ENCODE data around the gene ELFN2.

DNA sequence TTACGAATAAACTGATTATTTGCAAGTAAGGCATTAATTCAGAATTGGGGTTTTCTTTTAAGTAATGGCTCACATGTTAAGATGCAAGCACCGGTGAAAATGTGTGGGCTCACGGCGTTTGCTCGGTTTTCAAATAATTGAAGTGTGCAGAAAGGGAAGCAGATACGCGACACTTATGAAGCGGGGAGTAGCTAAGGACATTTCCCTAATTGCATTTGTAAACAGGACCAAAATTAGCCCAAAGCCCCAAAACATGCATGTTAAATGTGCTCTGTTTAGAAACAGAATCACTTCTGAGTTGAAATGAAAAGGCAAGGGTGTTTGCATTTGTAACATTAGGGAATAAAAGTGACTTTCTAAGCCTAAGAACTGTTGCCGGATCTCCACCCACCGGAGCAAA lies 61.3 kb downstream of the ELFN2 start:
- TF ChIP-seq FOXA1 (IDR thresholded peaks at IDR 0.05) = no peak
- no peak for TF ChIP-seq TARDBP (IDR thresholded peaks at IDR 0.05)
- TF ChIP-seq, protein P1, sequence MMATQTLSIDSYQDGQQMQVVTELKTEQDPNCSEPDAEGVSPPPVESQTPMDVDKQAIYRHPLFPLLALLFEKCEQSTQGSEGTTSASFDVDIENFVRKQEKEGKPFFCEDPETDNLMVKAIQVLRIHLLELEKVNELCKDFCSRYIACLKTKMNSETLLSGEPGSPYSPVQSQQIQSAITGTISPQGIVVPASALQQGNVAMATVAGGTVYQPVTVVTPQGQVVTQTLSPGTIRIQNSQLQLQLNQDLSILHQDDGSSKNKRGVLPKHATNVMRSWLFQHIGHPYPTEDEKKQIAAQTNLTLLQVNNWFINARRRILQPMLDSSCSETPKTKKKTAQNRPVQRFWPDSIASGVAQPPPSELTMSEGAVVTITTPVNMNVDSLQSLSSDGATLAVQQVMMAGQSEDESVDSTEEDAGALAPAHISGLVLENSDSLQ (IDR thresholded peaks at IDR 0.05) = no peak
- TF ChIP-seq FOXM1 (IDR thresholded peaks at IDR 0.05; ENCODE audit: borderline replicate concordance) = no peak
- no peak for TF ChIP-seq ARNT (IDR thresholded peaks at IDR 0.05)
- no peak for TF ChIP-seq SP1 (IDR thresholded peaks at IDR 0.05)
- no peak for TF ChIP-seq FOXK2 (IDR thresholded peaks at IDR 0.05)
- no peak for TF ChIP-seq BHLHE40 (IDR thresholded peaks at IDR 0.05; ENCODE audit: borderline replicate concordance)
- TF ChIP-seq SUZ12 (IDR thresholded peaks at IDR 0.05) = no peak
- TF ChIP-seq L3MBTL2 (conservative IDR thresholded peaks at IDR 0.05) = no peak
- no peak for TF ChIP-seq NFRKB (IDR thresholded peaks at IDR 0.05)
- TF ChIP-seq CTBP1 (IDR thresholded peaks at IDR 0.05; ENCODE audit: borderline replicate concordance) = no peak
